H7 (cell line): ENCODE measurements around the gene S1PR2. TPM values are rescaled to one million over a fixed set of nuclear protein-coding genes. Genes with fewer than 3 reads are reported as not detected.
A peak's percentile ranks its signal among the peaks of the same experiment; 100 is the strongest.
"Not testable (repeated sequence)": the region's sequence is repeated elsewhere in the genome, so short reads cannot be mapped to it uniquely, and the experiment has no call there.

Source experiments
- DNase-seq: peaks from one replicate; pipeline ENCODE4 v3.0.0; 2012
- H3K27me3 ChIP-seq: 2 replicates; pipeline ENCODE4 v1.6.0; 2011; ENCODE audit warnings: mild to moderate bottlenecking, low read length; ENCODE audit not compliant: control insufficient read depth, insufficient read depth
- H3K36me3 ChIP-seq: replicated peaks from 2 replicates; pipeline ENCODE4 v1.5.1; 2011; ENCODE audit warnings: low read length; ENCODE audit not compliant: control insufficient read depth, insufficient read depth
- H3K4me3 ChIP-seq: 2 replicates; pipeline ENCODE4 v1.5.1; 2011; ENCODE audit warnings: low read depth, mild to moderate bottlenecking, control low read depth, low read length, moderate library complexity; ENCODE audit not compliant: insufficient read depth
- total RNA-seq: library from RNA; depleted of rRNA; stranded (reverse); fragments of >200 nt; shearing (Covaris generic); gene quantifications from 2 replicates; pipeline ENCODE4 v1.2.3, GENCODE V29; 2014

Gene S1PR2
- total RNA-seq, 1 experiment from 2014 or later, result 7.4 TPM

DNA sequence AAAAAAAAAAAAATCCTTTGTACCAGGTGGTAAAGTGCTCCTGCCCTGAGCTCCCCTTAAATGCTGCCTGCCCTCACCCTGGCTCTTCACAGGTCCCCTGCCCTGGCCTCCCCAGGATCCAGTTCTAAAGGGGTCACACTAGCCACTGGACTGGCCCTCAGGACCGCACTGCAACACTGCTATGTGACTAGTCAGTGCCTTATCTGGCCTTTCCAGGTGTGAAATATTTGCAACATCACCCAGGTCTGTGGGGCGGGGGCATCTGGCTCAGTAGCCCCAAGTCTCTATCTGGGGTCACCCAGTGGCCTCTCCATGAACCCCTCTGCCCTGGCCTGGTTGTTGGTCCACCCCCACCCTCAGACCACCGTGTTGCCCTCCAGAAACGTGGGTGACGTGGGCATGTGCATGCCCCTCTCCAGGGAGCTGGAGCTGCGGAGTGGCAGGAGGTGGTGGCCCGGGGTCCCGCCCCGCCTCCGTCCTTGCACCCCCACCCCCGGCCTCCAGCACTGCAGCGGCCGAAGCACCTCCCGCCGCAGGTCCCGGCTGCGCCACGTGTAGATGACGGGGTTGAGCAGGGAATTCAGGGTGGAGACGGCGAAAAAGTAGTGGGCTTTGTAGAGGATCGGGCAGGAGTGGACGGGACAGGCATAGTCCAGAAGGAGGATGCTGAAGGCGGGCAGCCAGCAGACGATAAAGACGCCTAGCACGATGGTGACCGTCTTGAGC is 7.5 kb downstream of the S1PR2 start:
- DNase-seq, result no peak
- Histone ChIP-seq H3K4me3 (no peak overlapping the region), H3K36me3 (no peaks in the 10 kb centered on the region; the same call in none of the 2 replicates), H3K27me3 (no peaks in the 10 kb centered on the region)

DNA sequence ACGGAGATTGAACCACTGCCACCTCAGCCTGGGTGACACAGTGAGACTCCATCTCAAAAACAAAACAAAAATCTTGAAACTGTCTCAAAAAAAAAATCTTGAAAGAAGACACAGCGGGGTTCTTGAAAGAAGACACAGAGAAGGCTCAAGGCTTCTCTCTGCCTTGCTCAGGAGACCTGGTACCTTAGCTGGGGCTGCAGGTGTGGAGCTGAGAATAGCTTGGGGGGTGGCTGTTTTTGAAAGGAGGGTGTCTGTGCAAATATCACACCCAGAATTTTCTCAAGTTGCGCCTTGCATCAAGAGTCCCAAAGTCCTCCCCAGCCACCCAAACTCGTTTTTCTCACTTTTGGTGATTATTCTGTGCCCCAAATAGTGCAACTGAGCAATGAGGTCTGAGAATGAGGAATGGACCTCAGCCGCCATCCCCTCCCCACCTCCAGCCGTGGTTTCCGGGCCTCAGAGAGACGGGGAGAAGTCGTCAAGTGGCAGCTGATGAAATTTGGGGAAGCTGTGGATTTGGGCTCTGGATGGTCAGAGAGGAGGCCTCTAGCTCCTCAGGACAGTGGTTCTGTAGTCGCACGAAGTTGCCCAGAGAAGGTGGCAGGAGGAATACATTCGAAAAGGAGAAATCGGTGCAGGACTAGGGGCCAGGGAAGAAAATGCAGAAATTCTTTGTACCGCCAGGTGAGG is 8.8 kb downstream of the S1PR2 start:
- Histone ChIP-seq H3K4me3 (no peak overlapping the region), H3K36me3 (no peaks in the 10 kb centered on the region; the same call in none of the 2 replicates), H3K27me3 (no peaks in the 10 kb centered on the region)
- no peak for DNase-seq

DNA sequence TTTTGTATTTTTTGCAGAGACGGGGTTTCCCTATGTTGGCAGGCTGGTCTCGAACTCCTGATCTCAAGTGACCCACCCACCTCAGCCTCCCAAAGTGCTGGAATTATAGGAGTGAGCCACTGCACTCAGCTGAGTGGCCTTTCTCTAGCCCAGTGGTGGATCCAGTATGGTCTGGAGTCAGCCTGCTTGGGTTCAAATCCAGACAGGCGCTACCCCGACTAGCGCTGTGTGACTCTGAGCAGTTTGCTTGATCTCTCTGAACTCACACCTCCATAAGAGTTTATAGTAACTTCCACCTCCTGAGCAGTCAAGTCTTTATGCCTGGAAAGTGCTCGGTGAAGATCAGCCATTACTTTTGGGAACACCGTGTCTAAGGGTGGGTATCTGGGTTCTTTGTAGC is 10.4 kb downstream of the S1PR2 start:
- DNase-seq, result no peak
- no peaks in the 10 kb centered on the region for H3K27me3 ChIP-seq
- no peaks in the 10 kb centered on the region; the same call in none of the 2 replicates for H3K36me3 ChIP-seq
- no peak overlapping the region for H3K4me3 ChIP-seq

DNA sequence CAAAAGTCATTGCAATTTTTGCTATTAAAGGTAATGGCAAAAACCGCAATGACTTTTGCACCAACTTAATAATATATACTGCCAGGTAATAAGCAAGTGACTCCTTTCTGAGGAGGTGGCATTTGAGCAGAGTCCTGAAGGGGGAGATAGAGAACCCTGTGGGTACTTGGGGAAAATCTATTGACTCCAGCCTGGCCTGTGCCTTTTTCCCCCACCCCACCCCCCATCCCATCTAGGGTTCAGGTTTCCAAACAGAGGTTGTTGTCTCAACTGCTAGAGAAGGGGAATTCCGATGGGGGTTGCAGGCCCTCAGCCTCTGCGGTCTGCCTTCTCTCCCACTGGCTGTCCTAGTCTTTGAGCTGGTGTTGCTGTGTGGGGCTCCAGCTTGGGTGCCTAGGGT is 11.5 kb downstream of the S1PR2 start:
- Histone ChIP-seq H3K36me3 (no peaks in the 10 kb centered on the region; the same call in none of the 2 replicates), H3K27me3 (no peaks in the 10 kb centered on the region), H3K4me3 (no peak overlapping the region)
- peak; percentile 82 for DNase-seq

DNA sequence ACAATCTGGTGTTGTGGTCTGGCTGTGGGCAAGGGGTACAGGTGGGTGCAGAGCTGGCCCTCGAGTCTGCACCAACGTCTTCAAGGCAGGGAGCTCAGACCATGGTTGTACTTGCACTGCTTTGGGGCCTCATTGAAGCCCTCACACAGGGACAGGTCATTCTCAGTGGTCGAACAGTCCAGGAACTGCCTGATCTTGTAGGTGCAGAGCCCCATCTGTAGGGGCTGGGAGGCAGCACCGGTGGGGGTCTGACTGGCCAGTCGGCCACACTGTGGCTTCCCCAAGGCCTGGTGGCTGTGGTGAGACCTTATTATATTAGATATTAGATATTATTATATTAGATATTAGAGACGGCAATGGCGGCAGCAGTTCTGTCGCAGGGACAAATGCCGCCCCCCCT is 14.0 kb downstream of the S1PR2 start:
- Histone ChIP-seq H3K4me3 (no peak overlapping the region), H3K27me3 (no peaks in the 10 kb centered on the region), H3K36me3 (no peaks in the 10 kb centered on the region)
- DNase-seq, result peak; percentile 5

DNA sequence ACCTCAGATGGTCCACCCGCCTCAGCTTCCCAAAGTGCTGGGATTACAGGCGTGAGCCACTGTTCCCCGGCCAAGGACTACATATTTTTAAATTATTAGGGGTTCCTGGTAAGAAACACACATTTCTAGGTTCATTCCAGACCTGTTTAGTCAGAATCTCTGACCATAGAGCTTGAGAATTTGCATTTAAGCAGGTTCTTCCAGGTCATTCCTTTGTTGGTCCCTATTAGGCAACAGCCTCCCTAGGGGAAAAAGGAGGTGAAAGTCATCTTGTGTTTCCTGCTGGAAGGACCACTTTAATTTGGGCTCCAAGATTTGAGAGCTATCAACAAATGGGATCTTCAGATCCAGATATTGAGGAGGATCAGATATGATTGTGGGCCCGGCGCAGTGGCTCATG is 16.3 kb downstream of the S1PR2 start:
- Histone ChIP-seq H3K27me3 (no peaks in the 10 kb centered on the region), H3K36me3 (no peaks in the 10 kb centered on the region), H3K4me3 (no peak overlapping the region)
- peak; percentile 5 for DNase-seq

DNA sequence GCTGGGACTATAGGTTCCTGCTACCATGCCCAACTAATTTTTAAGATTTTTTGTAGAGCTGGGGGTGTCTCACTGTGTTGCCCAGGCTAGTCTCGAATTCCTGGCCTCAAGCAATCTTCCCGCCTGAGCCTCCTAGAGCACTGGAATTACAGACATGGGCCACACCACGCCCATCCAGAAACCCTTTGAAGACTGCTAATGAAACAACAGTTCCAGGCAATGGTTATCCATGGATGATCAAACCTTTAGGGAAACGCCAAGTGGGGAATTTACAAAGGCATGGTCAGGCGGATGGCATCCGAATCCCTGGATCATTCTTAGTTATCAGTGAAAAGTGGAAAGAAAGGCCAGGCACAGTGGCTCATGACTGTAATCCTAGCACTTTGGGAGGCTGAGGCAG is 19.4 kb downstream of the S1PR2 start:
- H3K36me3 ChIP-seq, result no peaks in the 10 kb centered on the region
- peak; percentile 6 for DNase-seq
- H3K4me3 ChIP-seq, result no peak overlapping the region

DNA sequence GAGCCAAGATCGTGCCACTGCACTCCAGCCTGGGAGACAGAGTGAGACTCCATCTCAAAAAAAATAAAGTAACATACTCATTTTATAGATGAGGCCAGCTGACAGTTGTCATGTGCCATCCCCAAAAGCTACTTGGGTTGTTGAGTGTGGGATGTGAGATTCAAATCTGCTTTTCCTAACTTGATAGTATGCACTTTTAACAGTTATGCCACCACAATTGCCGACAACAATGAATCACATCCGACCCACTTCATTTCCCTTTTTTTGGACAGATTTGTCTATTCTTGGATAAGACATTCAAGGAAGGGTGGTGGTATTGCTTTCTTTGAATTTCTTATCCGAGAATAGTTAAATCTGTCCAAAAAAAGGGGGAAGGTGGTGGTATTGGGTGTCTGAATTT is 20.1 kb downstream of the S1PR2 start:
- Histone ChIP-seq H3K36me3 (no peaks in the 10 kb centered on the region), H3K4me3 (no peak overlapping the region), H3K27me3 (no peaks in the 10 kb centered on the region)
- DNase-seq, result no peak

More for the DNA sequence above, 19.4 kb downstream of the S1PR2 start:
- H3K27me3 ChIP-seq, result no peaks in the 10 kb centered on the region

DNA sequence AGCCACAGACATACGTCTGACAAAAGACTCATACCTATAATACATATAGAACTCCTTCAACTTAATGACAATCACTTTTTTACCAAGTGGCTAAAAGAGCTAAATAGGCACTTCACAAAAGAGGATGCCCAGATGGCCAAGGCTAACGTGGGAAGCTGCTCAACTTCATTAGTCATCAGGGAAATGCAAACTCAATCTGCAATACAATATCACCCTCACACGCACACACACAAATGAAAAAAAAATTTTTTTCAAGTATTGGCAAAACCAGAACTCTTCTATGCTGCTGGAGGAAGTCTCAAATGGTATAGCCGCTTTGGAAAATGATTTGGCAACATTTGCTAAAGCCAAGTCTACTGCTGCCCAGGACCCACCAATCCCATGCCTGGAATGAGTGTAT is 21.8 kb downstream of the S1PR2 start:
- no peaks in the 10 kb centered on the region for H3K36me3 ChIP-seq
- no peak overlapping the region for H3K4me3 ChIP-seq
- peak; percentile 7 for DNase-seq
- H3K27me3 ChIP-seq, result no peaks in the 10 kb centered on the region

DNA sequence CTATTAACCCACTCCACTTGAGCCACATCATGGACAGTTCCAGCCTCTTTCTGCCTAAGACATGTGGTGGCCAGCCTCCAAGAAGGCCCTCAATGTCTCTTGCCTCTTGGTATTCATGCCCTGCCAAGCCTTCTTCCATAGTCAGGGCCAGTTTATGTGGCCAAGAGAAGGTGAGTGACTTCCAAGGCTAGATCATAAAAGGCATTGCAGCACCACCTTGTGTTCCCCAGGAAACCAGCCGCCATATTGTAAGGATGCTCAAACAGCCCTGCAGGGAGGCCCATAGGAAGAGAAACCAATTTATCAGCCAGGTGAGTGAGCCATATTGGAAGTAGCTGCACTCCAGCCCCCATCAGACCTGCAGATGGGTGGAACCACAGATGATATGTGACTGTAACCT is 24.1 kb downstream of the S1PR2 start:
- H3K27me3 ChIP-seq, result no peaks in the 10 kb centered on the region
- H3K36me3 ChIP-seq, result no peaks in the 10 kb centered on the region
- no peak overlapping the region for H3K4me3 ChIP-seq
- DNase-seq, result peak; percentile 4

DNA sequence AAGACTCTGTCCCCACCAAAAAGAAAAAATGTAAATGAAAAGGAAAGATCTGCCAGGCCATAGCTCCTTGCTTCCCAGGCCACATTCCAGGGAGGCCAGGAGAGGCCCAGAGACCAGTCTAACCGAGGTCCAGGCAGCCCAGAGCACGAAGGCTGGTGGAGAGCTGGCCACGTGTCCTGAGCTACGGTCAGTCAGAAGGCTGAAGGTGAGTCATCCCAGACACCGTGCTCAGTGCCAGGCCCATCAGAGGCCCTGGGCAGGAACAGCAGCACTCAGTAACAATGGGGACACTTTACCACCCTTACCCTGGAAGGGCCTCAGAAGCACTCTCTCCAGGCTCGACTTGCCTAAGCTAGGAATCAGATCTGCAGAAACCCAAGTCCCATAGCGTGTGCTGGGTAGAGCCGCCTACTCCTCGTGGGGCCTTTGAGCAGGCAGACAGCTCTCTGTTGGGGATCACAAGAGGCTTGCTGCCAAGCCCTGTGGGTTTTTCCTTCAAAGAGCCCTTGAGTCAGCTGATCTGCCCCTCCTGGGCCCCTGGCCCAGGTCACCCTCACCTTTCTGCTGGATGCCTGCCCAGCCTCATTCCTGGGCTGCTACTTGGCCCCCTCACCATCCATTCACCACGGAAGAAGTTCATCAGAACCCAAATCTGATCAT is 24.8 kb downstream of the S1PR2 start:
- no peaks in the 10 kb centered on the region for H3K27me3 ChIP-seq
- no peaks in the 10 kb centered on the region for H3K36me3 ChIP-seq
- H3K4me3 ChIP-seq, result no peak overlapping the region
- DNase-seq, result no peak

DNA sequence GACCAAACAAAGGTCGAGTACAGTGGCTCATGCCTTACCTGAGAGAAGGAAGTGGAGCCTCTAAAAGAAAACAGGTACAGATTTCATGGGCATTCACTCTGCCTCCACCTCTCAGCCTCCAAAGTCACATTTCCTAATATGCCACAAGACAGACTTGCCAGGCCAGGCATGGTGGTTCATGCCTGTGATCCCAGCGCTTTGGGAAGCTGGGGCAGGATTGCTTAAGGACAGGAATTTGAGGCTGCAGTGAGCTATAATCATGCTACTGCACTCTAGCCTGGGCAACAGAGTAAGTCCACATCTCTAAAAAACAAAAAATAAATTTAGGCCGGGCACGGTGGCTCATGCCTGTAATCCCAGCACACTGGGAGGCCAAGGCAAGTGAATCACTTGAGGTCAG is 25.5 kb downstream of the S1PR2 start:
- Histone ChIP-seq H3K4me3 (no peak overlapping the region), H3K36me3 (no peaks in the 10 kb centered on the region), H3K27me3 (no peaks in the 10 kb centered on the region)
- DNase-seq, result no peak

DNA sequence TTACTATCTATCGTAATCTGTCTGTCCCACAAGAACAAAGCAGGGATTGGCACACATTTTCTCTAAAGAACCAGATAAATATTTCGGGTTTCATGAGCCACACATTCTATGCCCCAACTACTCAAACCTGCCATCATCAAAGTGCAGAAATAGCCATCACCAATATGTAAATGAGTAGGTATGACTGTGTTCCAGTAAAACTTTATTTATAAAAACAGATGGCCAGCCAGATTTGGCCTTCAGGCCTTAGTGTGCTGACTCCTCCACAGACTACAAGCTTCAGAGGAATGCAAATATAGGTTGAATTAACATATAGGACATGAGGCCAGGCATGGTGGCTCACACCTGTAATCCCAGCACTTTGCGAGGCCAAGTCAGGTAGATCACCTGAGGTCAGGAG is 27.4 kb downstream of the S1PR2 start:
- H3K27me3 ChIP-seq, result no peaks in the 10 kb centered on the region
- no peak overlapping the region for H3K4me3 ChIP-seq
- no peaks in the 10 kb centered on the region for H3K36me3 ChIP-seq
- peak; percentile 5 for DNase-seq

DNA sequence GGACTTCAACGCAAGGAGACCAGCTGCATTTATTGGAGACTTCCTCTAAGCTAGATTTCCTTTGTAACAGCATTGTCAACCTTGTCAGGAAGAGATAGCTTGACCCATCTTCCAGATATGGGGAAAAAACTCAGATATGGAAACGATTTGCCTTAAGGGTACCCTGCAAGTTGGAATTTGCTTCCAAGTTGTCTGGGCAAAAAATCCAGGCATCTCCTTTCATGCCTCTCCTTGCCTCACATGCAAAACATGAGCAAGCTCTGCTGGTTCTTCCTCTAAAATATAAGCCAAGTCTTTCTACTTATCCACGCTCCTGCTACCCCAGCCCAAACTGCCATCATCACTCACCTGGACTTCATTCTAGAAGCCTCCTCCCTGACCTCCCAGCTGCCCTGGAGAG is 30.0 kb downstream of the S1PR2 start:
- Histone ChIP-seq H3K36me3 (no peaks in the 10 kb centered on the region), H3K27me3 (no peaks in the 10 kb centered on the region), H3K4me3 (no peak overlapping the region)
- DNase-seq, result no peak

DNA sequence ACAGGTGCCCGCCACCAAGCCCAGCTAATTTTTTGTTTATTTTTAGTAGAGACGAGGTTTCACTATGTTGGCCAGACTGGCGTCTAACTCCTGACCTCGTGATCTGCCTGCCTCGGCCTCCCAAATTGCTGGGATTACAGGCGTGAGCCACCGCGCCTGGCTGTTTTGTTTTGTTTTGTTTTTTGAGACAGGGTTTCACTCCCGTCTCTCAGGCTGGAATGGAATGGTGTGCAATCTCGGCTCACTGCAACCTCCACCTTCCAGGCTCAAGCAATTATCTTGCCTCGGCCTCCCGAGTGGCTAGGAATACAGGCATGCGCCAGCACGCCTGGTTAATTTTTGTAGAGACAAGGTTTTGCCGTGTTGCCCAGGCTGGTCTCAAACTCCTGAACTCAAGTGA is 31.0 kb downstream of the S1PR2 start:
- not testable (repeated sequence) for H3K4me3 ChIP-seq, H3K36me3 ChIP-seq, DNase-seq, H3K27me3 ChIP-seq
